Measurements from ENCODE around the gene DDC. TPM values are rescaled to one million over a fixed set of nuclear protein-coding genes. Genes with fewer than 3 reads are reported as not detected.

DDC gene
- polyA plus RNA-seq, 2 of the 4 experiments (the other 2 are of a cell fraction), result 1.3 to 2.8 TPM

- Histone ChIP-seq H3K27ac (no peak overlapping the region), H3K4me1 (no peaks in the 10 kb centered on the region; the same call in 2 of the 3 replicates), H3K4me2 (no peak overlapping the region), H3K9me3 (no peaks in the 10 kb centered on the region), H3K4me3 (no peak overlapping the region)
- no peak for ATAC-seq
- 62% methylated on average over 5 of the region's 5 CpGs for WGBS (ENCODE audit: missing lambda C conversion rate)
- ChIA-PET CTCF (interaction anchor here (0.5 to 1.6 kb wide), 6 partner anchors 24 to 643 kb away, joined by 3 to 5 read pairs (median 3); no protein-coding TSS in a partner anchor), POLR2A (no interaction called here)
- TF ChIP-seq KDM1A (IDR thresholded peaks at IDR 0.05; ENCODE audit: low read depth), result no peak
- no peak for DNase-seq (ENCODE audit: low read depth in 1 of 2, low spot score in 1 of 2)
- FAIRE-seq, result no peak
Observed at GRCh38 chr7:50497968-50498367, 67.2 kb downstream of the DDC start.

GRCh38 chr7:50497068-50497642, 68.0 kb downstream of the DDC start:
- ChIA-PET POLR2A (no interaction called here), CTCF (interaction anchor here (0.6 to 1.6 kb wide), 7 partner anchors 12 to 91 kb away, joined by 3 to 4 read pairs (median 3); no protein-coding TSS in a partner anchor)
- no peaks in the 10 kb centered on the region for H3K9me3 ChIP-seq
- no peak overlapping the region for H3K27ac ChIP-seq
- FAIRE-seq, result no peak
- H3K4me3 ChIP-seq, result no peak overlapping the region
- ATAC-seq, result no peak
- TF ChIP-seq REST (IDR thresholded peaks at IDR 0.05) (no peak), CEBPB (IDR thresholded peaks at IDR 0.05) (no peak), HOXB13 (CRISPR knock-in tag; IDR thresholded peaks at IDR 0.05; ENCODE audit: low read depth) (no peak), TFCP2L1 (CRISPR knock-in tag; IDR thresholded peaks at IDR 0.05) (no peak), CBX8 (IDR thresholded peaks at IDR 0.05) (no peak), PHF8 (IDR thresholded peaks at IDR 0.05; ENCODE audit: borderline replicate concordance, low read depth) (no peak), POLR2A (IDR thresholded peaks at IDR 0.05; ENCODE audit: low read length) (no peak), CHD2 (IDR thresholded peaks at IDR 0.05; ENCODE audit: low read length, partially characterized antibody) (no peak), ATOH8 (CRISPR knock-in tag; IDR thresholded peaks at IDR 0.05; ENCODE audit: low read depth) (no peak), CHD4 (IDR thresholded peaks at IDR 0.05; ENCODE audit: borderline replicate concordance) (no peak), EP300 (IDR thresholded peaks at IDR 0.05) (no peak)
- H3K4me1 ChIP-seq, result no peaks in the 10 kb centered on the region
- no peak for DNase-seq (ENCODE audit: low read depth in 1 of 2, low spot score in 1 of 2)
- H3K4me2 ChIP-seq, result no peak overlapping the region
- WGBS (ENCODE audit: missing lambda C conversion rate), result 57% methylated on average over 8 of the region's 8 CpGs

- H3K4me3 ChIP-seq, result no peak overlapping the region
- FAIRE-seq (no peak), DNase-seq (ENCODE audit: low read depth in 1 of 2, low spot score in 1 of 2) (no peak), ATAC-seq (no peak)
- ChIA-PET CTCF (interaction anchor here (0.6 to 1.6 kb wide), 4 partner anchors 12 to 78 kb away, joined by 3 to 4 read pairs (median 4); no protein-coding TSS in a partner anchor), POLR2A (no interaction called here)
- H3K4me1 ChIP-seq, result no peaks in the 10 kb centered on the region
- H3K4me2 ChIP-seq, result no peak overlapping the region
- TF ChIP-seq BCL3 (IDR thresholded peaks at IDR 0.05) (no peak), FOSL2 (IDR thresholded peaks at IDR 0.05) (no peak), FOSL2 (CRISPR knock-in tag; IDR thresholded peaks at IDR 0.05) (no peak), ZSCAN20 (CRISPR knock-in tag; IDR thresholded peaks at IDR 0.05) (no peak), HOXB5 (CRISPR knock-in tag; IDR thresholded peaks at IDR 0.05) (no peak), RCOR1 (IDR thresholded peaks at IDR 0.05; ENCODE audit: low read depth, low read length) (no peak), JUNB (IDR thresholded peaks at IDR 0.05) (no peak), EP300 (IDR thresholded peaks at IDR 0.05) (no peak), SMC3 (IDR thresholded peaks at IDR 0.05) (no peak), PBX3 (IDR thresholded peaks at IDR 0.05) (no peak), BHLHE40 (IDR thresholded peaks at IDR 0.05; ENCODE audit: low read depth, low read length) (no peak), USF2 (IDR thresholded peaks at IDR 0.05) (no peak), CBX2 (IDR thresholded peaks at IDR 0.05; ENCODE audit: borderline replicate concordance, low read depth) (no peak), POLR2AphosphoS2 (conservative IDR thresholded peaks at IDR 0.05; ENCODE audit: low read length) (no peak), CEBPB (IDR thresholded peaks at IDR 0.05) (no peak), EHMT2 (IDR thresholded peaks at IDR 0.05; ENCODE audit: low read depth) (no peak), KDM5A (IDR thresholded peaks at IDR 0.05) (no peak), POLR2A (IDR thresholded peaks at IDR 0.05; ENCODE audit: low read length) (no peak), SREBF2 (IDR thresholded peaks at IDR 0.05) (no peak)
- 56% methylated on average over 6 of the region's 6 CpGs for WGBS (ENCODE audit: missing lambda C conversion rate)
- no peaks in the 10 kb centered on the region for H3K9me3 ChIP-seq
- no peak overlapping the region for H3K27ac ChIP-seq
Observed at GRCh38 chr7:50496569-50496968, 68.6 kb downstream of the DDC start.
